LNCAP (cell line): Measurements from ENCODE around the gene CDON.

ENCODE experiments used
- TF ChIP-seq, protein P1 (sequence below): fragments of 450-650 bp; IDR thresholded peaks from 2 replicates; pipeline ENCODE4 v1.5.1; 2017; ENCODE audit warnings: mild to moderate bottlenecking

CDON gene

DNA sequence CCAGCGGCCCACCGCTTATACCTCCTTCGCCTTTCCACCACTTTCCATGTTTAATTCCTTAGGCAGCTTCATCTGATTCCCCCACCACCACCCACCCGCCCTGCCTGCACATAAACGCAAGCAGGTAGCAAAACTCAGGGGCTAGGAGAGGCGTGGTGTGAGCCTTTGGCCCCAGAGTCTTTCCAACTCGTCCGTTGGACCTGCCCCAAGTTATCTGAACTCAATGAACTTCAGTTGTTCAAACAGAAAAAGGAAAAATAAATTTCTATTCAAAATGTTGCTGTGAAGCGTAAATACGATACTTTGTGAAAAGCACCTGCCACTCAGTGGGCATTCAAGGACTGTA lies 814 bp upstream of the CDON start:
- TF ChIP-seq, protein P1, sequence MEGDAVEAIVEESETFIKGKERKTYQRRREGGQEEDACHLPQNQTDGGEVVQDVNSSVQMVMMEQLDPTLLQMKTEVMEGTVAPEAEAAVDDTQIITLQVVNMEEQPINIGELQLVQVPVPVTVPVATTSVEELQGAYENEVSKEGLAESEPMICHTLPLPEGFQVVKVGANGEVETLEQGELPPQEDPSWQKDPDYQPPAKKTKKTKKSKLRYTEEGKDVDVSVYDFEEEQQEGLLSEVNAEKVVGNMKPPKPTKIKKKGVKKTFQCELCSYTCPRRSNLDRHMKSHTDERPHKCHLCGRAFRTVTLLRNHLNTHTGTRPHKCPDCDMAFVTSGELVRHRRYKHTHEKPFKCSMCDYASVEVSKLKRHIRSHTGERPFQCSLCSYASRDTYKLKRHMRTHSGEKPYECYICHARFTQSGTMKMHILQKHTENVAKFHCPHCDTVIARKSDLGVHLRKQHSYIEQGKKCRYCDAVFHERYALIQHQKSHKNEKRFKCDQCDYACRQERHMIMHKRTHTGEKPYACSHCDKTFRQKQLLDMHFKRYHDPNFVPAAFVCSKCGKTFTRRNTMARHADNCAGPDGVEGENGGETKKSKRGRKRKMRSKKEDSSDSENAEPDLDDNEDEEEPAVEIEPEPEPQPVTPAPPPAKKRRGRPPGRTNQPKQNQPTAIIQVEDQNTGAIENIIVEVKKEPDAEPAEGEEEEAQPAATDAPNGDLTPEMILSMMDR, result no peak

DNA sequence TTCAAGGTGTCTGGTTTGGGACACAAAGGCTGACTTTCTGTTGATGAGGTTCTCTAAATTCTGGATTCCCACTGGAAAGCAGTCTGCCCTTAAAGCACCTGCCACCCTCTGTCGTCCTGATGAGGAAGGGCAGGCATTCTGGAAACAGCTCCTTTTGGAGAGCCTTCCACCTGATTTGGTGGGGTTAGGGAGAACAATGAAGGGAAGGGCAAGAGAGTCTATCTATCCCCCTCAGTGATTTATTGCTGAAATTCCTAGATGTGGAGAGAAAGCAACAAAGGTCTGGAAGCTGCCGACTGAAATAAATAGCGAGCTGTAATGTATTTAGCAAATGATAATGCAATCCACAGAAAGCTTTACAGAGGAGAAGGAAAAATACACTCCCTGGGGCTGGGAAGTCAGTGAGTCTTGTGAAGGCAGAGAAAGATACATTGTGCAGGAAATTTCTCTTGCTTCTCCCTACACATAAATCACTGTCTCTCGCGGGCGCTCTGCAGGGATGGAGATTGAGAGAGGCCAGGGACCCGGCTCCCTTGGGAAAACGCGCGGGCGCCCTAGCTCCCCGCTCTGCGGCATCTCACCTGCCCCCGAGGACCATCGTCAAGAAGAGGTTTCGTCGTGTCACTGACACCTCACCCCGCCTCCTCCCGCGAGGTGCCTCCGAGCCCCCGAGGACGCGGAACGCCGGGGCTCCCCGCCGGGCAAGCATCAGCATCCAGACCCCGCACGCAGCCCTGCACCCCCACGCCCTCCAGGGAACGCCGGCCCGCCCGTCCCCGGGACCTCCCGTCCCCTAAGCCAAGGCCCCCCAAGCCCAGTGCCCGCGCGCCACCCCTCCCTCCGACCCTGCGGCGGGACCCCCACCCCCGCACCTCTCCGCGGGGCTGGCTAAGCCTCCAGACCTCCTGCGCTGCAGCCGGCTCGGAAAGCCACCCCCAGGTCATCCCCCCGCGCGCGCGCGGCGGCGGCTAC lies 673 bp downstream of the CDON start:
- TF ChIP-seq, protein P1, result peak; percentile 68

- TF ChIP-seq, protein P1, result no peak
These were observed 1.9 kb downstream of the CDON start for GRCh38 chr11:126060757-126061171.

- TF ChIP-seq, protein P1, result no peak
These were observed 3.4 kb downstream of the CDON start for GRCh38 chr11:126059238-126059781.

DNA sequence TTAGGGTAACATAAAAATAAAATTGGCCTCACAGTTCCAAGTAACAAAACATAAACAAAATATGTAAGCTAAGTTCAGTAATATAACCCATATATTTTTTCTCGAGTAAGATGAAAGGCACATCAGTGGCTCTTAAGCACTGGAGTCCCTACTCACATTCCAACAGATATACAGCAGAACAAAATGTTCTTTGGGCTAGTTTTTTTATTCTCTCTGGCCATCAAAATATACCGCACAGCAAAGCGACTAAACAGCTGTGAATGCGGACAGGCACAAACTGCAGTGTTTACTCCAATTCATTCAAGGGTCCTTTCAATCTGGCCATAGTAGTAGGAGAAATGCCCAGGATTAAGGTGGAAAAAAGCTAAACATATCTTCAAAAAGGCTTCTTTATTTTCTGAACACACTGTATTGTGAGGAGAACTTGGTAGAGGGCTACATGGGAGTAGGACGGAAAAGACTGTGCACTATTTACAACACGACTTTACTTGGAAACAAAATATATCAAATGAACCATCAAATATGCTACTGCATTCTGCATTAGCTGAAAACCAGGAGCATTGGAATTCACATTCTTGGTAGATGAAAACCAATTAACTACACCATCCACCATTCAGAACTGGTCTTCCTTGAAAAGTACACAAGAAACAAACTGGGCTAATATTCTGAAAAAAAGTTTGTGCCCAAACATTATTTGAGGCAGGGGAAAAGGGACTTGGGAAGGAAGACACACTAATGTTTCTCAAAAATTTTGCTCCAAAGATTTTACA lies 4.4 kb downstream of the CDON start:
- TF ChIP-seq, protein P1, result no peak

- TF ChIP-seq, protein P1, result no peak
These were observed 7.8 kb downstream of the CDON start for GRCh38 chr11:126054882-126055281.

GRCh38 chr11:126054408-126054807 lies 8.3 kb downstream of the CDON start:
- TF ChIP-seq, protein P1, result no peak
